Endothelial cell of umbilical vein (primary cell): ENCODE results near the gene UQCRC1. TPM values are rescaled to one million over a fixed set of nuclear protein-coding genes. Genes with fewer than 3 reads are reported as not detected.

ENCODE experiments used
- BruUV-seq: library from RNA; stranded (reverse); fragments of 400-500 nt; replicated peaks from 2 replicates; lab custom pipeline; 2021; lab: Mats Ljungman, UMichigan
- CTCF ChIA-PET: fragments of 300-600, 350-600 bp; sonication (Branson Sonifier 250); formaldehyde crosslinking; loops from one replicate; lab custom pipeline; 2021; ENCODE audit warnings: antibody characterized with exemption, inconsistent platforms; lab: Charles Lee
- POLR2A ChIA-PET: fragments of 300-600, 350-600 bp; sonication (Branson Sonifier 250); formaldehyde crosslinking; loops from one replicate; lab custom pipeline; 2021; ENCODE audit warnings: antibody characterized with exemption, inconsistent platforms; lab: Charles Lee
- DNase-seq: peaks from one replicate; pipeline ENCODE4 v3.0.0-alpha.2; 2011; ENCODE audit warnings: low read depth, low spot score
- FAIRE-seq: peaks from 2 replicates; lab custom pipeline; 2011; peaks lifted over from hg19 to GRCh38; lab: Jason Lieb, UNC
- H2AFZ ChIP-seq: 2 replicates; pipeline ENCODE4 v1.6.0; 2012; ENCODE audit warnings: low read depth, low read length, control low read depth, inconsistent platforms
- H3K27ac ChIP-seq: 2 replicates; pipeline ENCODE4 v1.5.1; 2011; ENCODE audit warnings: low read depth, mild to moderate bottlenecking, control low read depth, low read length, moderate library complexity; ENCODE audit not compliant: insufficient read depth
- H3K27me3 ChIP-seq, 2 experiments: 2 replicates each; pipeline versions ENCODE4 v1.6.0 to v1.6.1; 2011; ENCODE audit warnings: low read length in 2 of 2, mixed read lengths in 1 of 2; ENCODE audit not compliant: control insufficient read depth in 2 of 2, insufficient read depth in 2 of 2
- H3K36me3 ChIP-seq, 2 experiments: 2 replicates in 1 of 2; 3 replicates in 1 of 2; pipeline ENCODE4 v1.5.1; 2011; ENCODE audit warnings: low read length in 2 of 2, mild to moderate bottlenecking in 1 of 2, moderate library complexity in 1 of 2; ENCODE audit not compliant: control insufficient read depth in 2 of 2, insufficient read depth in 2 of 2; ENCODE audit errors: extremely low read depth in 1 of 2
- H3K4me1 ChIP-seq: 3 replicates; pipeline ENCODE4 v1.5.1; 2011; ENCODE audit warnings: mild to moderate bottlenecking, low read length; ENCODE audit not compliant: control insufficient read depth, insufficient read depth; ENCODE audit errors: extremely low read depth
- H3K4me2 ChIP-seq: 2 replicates; pipeline ENCODE4 v1.6.1; 2011; ENCODE audit warnings: low read length, control low read depth, mixed read lengths; ENCODE audit not compliant: insufficient read depth
- H3K4me3 ChIP-seq, 3 experiments: fragments of 200-600 bp in 1 of 3; sonication (generic), shearing (Covaris generic) in 1 of 3; replicated peaks in 1 of 3; 2 replicates each; pipeline ENCODE4 v1.5.1; 2011 to 2016; ENCODE audit warnings: control low read depth in 3 of 3, low read length in 3 of 3, mild to moderate bottlenecking in 2 of 3, inconsistent platforms in 1 of 3, low read depth in 1 of 3, moderate library complexity in 1 of 3; ENCODE audit not compliant: insufficient read depth in 1 of 3
- H3K79me2 ChIP-seq: 2 replicates; pipeline ENCODE4 v1.6.0; 2012; ENCODE audit warnings: low read length, inconsistent platforms; ENCODE audit not compliant: control insufficient read depth, insufficient read depth
- H3K9ac ChIP-seq: replicated peaks from 2 replicates; pipeline ENCODE3; 2011; ENCODE audit warnings: low read length, control low read depth; ENCODE audit not compliant: insufficient read depth; ENCODE audit errors: extremely low read depth
- H3K9me1 ChIP-seq: replicated peaks from 3 replicates; pipeline ENCODE4 v1.6.0; 2011; ENCODE audit warnings: mild to moderate bottlenecking, low read length; ENCODE audit not compliant: control insufficient read depth, insufficient read depth; ENCODE audit errors: extremely low read depth
- H3K9me3 ChIP-seq: replicated peaks from 2 replicates; pipeline ENCODE4 v1.5.1; 2012; ENCODE audit warnings: low read length, inconsistent platforms; ENCODE audit not compliant: control insufficient read depth, insufficient read depth
- H4K20me1 ChIP-seq: replicated peaks from 2 replicates; pipeline ENCODE3; 2011; ENCODE audit warnings: mild to moderate bottlenecking, low read length; ENCODE audit not compliant: control insufficient read depth, insufficient read depth; ENCODE audit errors: extremely low read depth
- CTCF ChIP-seq, 2 donors: IDR thresholded peaks; 1 replicate in 1 of 2; 2 replicates in 1 of 2; pipeline ENCODE4 v1.5.1; 2011; ENCODE audit warnings: low read length in 2 of 2, mild to moderate bottlenecking in 2 of 2, moderate library complexity in 2 of 2, control low read depth in 1 of 2, inconsistent platforms in 1 of 2, low read depth in 1 of 2; ENCODE audit not compliant: insufficient read depth in 1 of 2; ENCODE audit errors: extremely low read depth in 1 of 2
- EZH2 ChIP-seq: IDR thresholded peaks from 2 replicates; pipeline ENCODE4 v1.6.1; 2012; ENCODE audit warnings: borderline replicate concordance, low read depth, mild to moderate bottlenecking, moderate library complexity, low read length, inconsistent platforms; ENCODE audit not compliant: severe bottlenecking
- FOS ChIP-seq: IDR thresholded peaks from 2 replicates; pipeline ENCODE4 v1.6.1; 2011; ENCODE audit warnings: mild to moderate bottlenecking, low read length, moderate library complexity, borderline replicate concordance; ENCODE audit not compliant: insufficient read depth
- GATA2 ChIP-seq: IDR thresholded peaks from 2 replicates; pipeline ENCODE4 v1.7.0; 2011; ENCODE audit warnings: low read depth, mild to moderate bottlenecking, moderate library complexity, mixed read lengths, low read length; ENCODE audit not compliant: insufficient read length, insufficient read depth
- JUN ChIP-seq: IDR thresholded peaks from 2 replicates; pipeline ENCODE4 v1.6.1; 2011; ENCODE audit warnings: borderline replicate concordance, low read depth; ENCODE audit not compliant: insufficient read length, insufficient read depth
- MAX ChIP-seq: IDR thresholded peaks from 2 replicates; pipeline ENCODE4 v1.6.1; 2011; ENCODE audit not compliant: insufficient read depth, insufficient read length
- MYC ChIP-seq: IDR thresholded peaks from one replicate; pipeline ENCODE4 v1.6.1; 2011; ENCODE audit warnings: mild to moderate bottlenecking, low read depth, low read length
- POLR2A ChIP-seq: IDR thresholded peaks from 2 replicates; pipeline ENCODE4 v1.6.1; 2012; ENCODE audit warnings: low read depth, mild to moderate bottlenecking, control low read depth, low read length
- POLR2AphosphoS5 ChIP-seq: IDR thresholded peaks from 2 replicates; pipeline ENCODE4 v1.6.1; 2012; ENCODE audit warnings: low read depth, mild to moderate bottlenecking, control low read depth, low read length, moderate library complexity; ENCODE audit not compliant: insufficient read depth
- dilution Hi-C: fragments of 300-500 bp; cut with MboI; formaldehyde crosslinking; loops from one replicate; pipeline ENCODE4 v1.15.0; 2019; ENCODE audit warnings: low sequenced_read_pairs; ENCODE audit not compliant: extremely low pct_ligation_motif_present
- intact Hi-C: fragments of 100-400 bp; cut with micrococcal nuclease; formaldehyde crosslinking; loops from one replicate; pipeline ENCODE4 v1.10.0; 2022
- polyA plus RNA-seq, 4 experiments: library from polyadenylated mRNA; depleted of rRNA in 3 of 4; stranded (reverse) in 3 of 4; unstranded in 1 of 4; fragments of >200 nt; gene quantifications; 2 replicates each; pipeline versions ENCODE4 v1.2.1 to v1.2.3, GENCODE V29; 2011 to 2012; ENCODE audit warnings: missing spikeins in 1 of 4
- total RNA-seq: library from RNA; stranded (reverse); gene quantifications from 2 replicates; pipeline ENCODE4 v1.2.3, GENCODE V29; 2021

UQCRC1 gene
- total and polyA plus RNA-seq, 2 donors (not counting 3 experiments of a cell fraction or from before 2014, with no cell fraction given): 184 to 427 TPM

- Histone ChIP-seq H4K20me1 (no peaks in the 10 kb centered on the region), H3K4me2 (no peak overlapping the region), H3K36me3 (no peaks in the 10 kb centered on the region), H3K9me1 (no peaks in the 10 kb centered on the region), H3K4me3 (no peak overlapping the region), H3K27me3 (peaks cover 9 to 11% of the 10 kb centered on the region in 2 experiments), H3K79me2 (no peaks in the 10 kb centered on the region), H2AFZ (no peak overlapping the region), H3K9ac (no peak overlapping the region), H3K27ac (no peak overlapping the region), H3K4me1 (peaks cover 6% of the 10 kb centered on the region), H3K9me3 (no peaks in the 10 kb centered on the region)
- BruUV-seq: no TSS peak
- FAIRE-seq: no peak
- dilution Hi-C loops (no loop called here), intact Hi-C loops (no loop called here)
- no peak for TF ChIP-seq CTCF (IDR thresholded peaks at IDR 0.05; ENCODE audit: extremely low read depth in 1 of 2, insufficient read depth in 1 of 2, low read depth in 1 of 2, low read length in 2 of 2)
- no peak for TF ChIP-seq POLR2AphosphoS5
- no peak for TF ChIP-seq MYC
- TF ChIP-seq EZH2: no peak
- no peak for TF ChIP-seq FOS
- TF ChIP-seq POLR2A: no peak
- no peak for TF ChIP-seq JUN
- no peak for TF ChIP-seq GATA2
- TF ChIP-seq MAX: no peak
- CTCF ChIA-PET: no interaction called here
- POLR2A ChIA-PET: no interaction called here
- no peak for DNase-seq
These were observed 17.4 kb downstream of the UQCRC1 start for GRCh38 chr3:48591886-48592518.
